GM21447 (cell line): ENCODE data around the gene AFF3.
"Not testable (repeated sequence)": the region's sequence is repeated elsewhere in the genome, so short reads cannot be mapped to it uniquely, and the experiment has no call there.

Source experiments
- ATAC-seq: cut with Tn5 transposase; IDR thresholded peaks from one replicate; pipeline ENCODE4 v1.9.1; 2021; ENCODE audit not compliant: unreplicated experiment

The AFF3 gene

GRCh38 chr2:99520813-99521212, 621.6 kb downstream of the AFF3 start:
- ATAC-seq = no peak

DNA sequence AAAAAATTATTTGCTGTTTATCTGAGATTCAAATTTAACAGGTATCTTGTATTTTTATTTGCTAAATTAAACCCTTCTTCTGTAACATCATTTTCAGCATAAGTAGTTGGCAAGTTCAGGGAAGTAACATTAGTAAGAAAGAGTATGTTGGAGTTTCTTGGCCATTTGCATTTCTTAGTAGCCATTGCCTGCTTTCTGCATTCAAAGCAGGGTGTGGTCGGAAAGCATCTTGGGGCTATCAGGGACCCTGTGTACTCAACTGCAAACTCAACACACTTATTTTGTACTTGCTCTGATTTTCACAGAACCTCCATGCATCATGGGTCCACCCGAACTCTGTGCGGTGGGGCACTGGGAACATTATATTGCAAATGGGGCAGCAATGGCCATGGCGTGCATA, 622.2 kb downstream of the AFF3 start:
- no peak for ATAC-seq

- no peak for ATAC-seq
These were observed 628.0 kb downstream of the AFF3 start for GRCh38 chr2:99514357-99514756.

GRCh38 chr2:99512181-99512591, 630.2 kb downstream of the AFF3 start:
- no peak for ATAC-seq

- no peak for ATAC-seq
These were observed 633.0 kb downstream of the AFF3 start for GRCh38 chr2:99509387-99509786.

GRCh38 chr2:99507937-99508818, 634.2 kb downstream of the AFF3 start:
- ATAC-seq = no peak

DNA sequence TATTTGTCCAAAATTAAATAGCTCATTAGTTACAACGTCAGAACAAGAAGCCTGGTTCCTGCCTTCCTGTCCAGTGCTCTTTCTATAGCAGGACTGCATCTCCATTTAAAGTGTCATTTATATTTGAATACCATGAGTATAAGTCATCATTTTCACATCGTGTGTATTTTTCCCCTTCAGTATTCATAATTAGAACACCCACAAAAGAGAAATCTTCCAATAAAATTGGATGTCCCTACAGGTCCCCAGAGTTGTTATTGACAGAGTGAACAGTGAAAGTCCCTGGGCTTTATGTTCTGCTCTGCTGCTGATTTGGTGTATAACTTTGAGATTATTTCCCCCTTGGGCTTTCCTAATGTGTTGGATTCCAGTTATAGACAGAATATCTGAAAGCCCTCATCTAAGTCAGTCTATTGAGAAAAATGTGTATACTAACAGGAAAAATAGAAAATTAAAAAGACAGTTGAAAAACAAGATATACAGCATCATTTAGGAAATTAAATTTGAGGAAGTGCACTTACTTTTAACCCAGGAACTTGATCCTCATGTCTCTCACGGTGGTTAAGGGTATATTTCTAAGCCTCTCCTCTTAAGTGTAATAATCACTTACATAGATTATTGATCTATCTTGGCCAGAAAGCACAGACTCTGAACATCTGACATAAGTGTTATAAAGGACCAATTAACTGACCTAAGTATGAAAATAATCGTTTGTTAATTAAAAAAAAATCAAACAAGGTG, 637.4 kb downstream of the AFF3 start:
- ATAC-seq = no peak

- ATAC-seq = not testable (repeated sequence)
These were observed 638.6 kb downstream of the AFF3 start for GRCh38 chr2:99503662-99504416.

DNA sequence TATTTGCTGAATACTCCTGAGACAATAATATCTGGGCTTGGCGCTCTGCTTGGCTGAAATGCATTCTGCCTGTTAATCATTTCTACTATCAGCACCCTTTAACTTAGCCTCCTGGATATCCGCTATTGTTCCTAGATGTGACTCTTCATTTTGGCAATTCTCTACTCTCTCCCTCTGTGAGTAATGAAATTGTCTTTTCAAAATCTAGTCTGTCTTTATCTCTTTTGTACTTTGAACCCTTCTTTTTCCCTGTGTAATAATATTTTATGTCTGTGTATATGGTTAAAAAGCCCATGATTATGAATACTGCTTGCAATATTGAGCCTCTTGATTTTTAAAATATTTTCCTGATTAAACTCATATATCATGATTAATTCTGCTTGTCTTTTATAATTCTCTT, 646.4 kb downstream of the AFF3 start:
- ATAC-seq = no peak
